ENCODE measurements around the gene DRC7.
A peak's percentile ranks its signal among the peaks of the same experiment; 100 is the strongest.

GRCh38 chr16:57667526-57668262, 26.9 kb upstream of the DRC7 start:
- peak in 8 of 11 experiments; percentile 11 to 77 (median 56) for TF ChIP-seq CTCF (IDR thresholded peaks at IDR 0.05 in 8 of 11, conservative IDR thresholded peaks at IDR 0.05 in 3 of 11)
- no peak for TF ChIP-seq POLR2A (IDR thresholded peaks at IDR 0.05)

Data from spleen (tissue), 7 donors.